Tibial nerve (tissue), 4 donors: ENCODE measurements around the gene TCFL5. TPM values are rescaled to one million over a fixed set of nuclear protein-coding genes. Genes with fewer than 3 reads are reported as not detected.
A peak's percentile ranks its signal among the peaks of the same experiment; 100 is the strongest.
"Not testable (repeated sequence)": the region's sequence is repeated elsewhere in the genome, so short reads cannot be mapped to it uniquely, and the experiment has no call there.

Experiments
- DNase-seq, 2 donors: peaks; one replicate each; pipeline ENCODE4 v3.0.0-alpha.2; 2019; ENCODE audit warnings: low spot score in 2 of 2
- H3K27ac ChIP-seq, 4 donors: fragments of 200-600 bp; sonication (generic) in 3 of 4; one replicate each; pipeline ENCODE4 v1.5.1; 2017 to 2019; ENCODE audit warnings: mild to moderate bottlenecking in 1 of 4
- H3K27me3 ChIP-seq, 2 donors: fragments of 200-600 bp; sonication (generic) in 1 of 2; one replicate each; pipeline versions ENCODE4 v1.5.1 to v1.6.0; 2017 to 2019
- H3K36me3 ChIP-seq, 3 donors: fragments of 200-600 bp; sonication (generic); one replicate each; pipeline ENCODE4 v1.5.1; 2018 to 2019
- H3K4me1 ChIP-seq, 4 donors: fragments of 200-600 bp; sonication (generic) in 3 of 4; one replicate each; pipeline ENCODE4 v1.5.1; 2017 to 2019
- H3K4me3 ChIP-seq, 4 donors: fragments of 200-600 bp; sonication (generic) in 3 of 4; one replicate each; pipeline ENCODE4 v1.5.1; 2017 to 2019; ENCODE audit warnings: mild to moderate bottlenecking in 1 of 4, moderate library complexity in 1 of 4
- H3K9me3 ChIP-seq, 4 donors: fragments of 200-600 bp; sonication (generic) in 3 of 4; one replicate each; pipeline ENCODE4 v1.5.1; 2017 to 2019
- CTCF ChIP-seq, 5 experiments: fragments of 200-600 bp in 3 of 5; fragments of 450-650 bp in 2 of 5; sonication (generic) in 3 of 5; IDR thresholded peaks; one replicate each; pipeline ENCODE4 v1.5.1; 2016 to 2019; ENCODE audit warnings: antibody characterized with exemption in 5 of 5, mild to moderate bottlenecking in 3 of 5, moderate library complexity in 2 of 5
- EP300 ChIP-seq, 2 donors: sonication (generic); formaldehyde crosslinking; IDR thresholded peaks; one replicate each; pipeline ENCODE4 v1.6.1; 2017; ENCODE audit warnings: antibody characterized with exemption in 2 of 2, mild to moderate bottlenecking in 1 of 2
- POLR2A ChIP-seq, 2 donors: fragments of 450-650 bp; IDR thresholded peaks; one replicate each; pipeline ENCODE4 v1.6.1; 2017; ENCODE audit warnings: antibody characterized with exemption in 2 of 2, mild to moderate bottlenecking in 2 of 2, moderate library complexity in 2 of 2
- WGBS, 2 donors: methylation state at CpG; one replicate each; pipeline ENCODE4 v1.1.5; 2018; 5-methylcytosine and 5-hydroxymethylcytosine counted together
- total RNA-seq, 4 donors: library from RNA; depleted of rRNA; stranded (reverse); fragments of >200 nt; gene quantifications; one replicate each; pipeline ENCODE4 v1.1.0, GENCODE V29; 2016

TCFL5 gene
- total RNA-seq, 4 donors from 2014 or later = 9.8 to 25.1 (median 16.2) TPM

GRCh38 chr20:62852196-62852595 lies 9.4 kb downstream of the TCFL5 start:
- no peaks in the 10 kb centered on the region for H3K27me3 ChIP-seq
- TF ChIP-seq CTCF (IDR thresholded peaks at IDR 0.05) (no peak), POLR2A (IDR thresholded peaks at IDR 0.05) (no peak), EP300 (IDR thresholded peaks at IDR 0.05) (no peak)
- whole genome bisulfite sequencing, 2 donors = 84 to 95% methylated on average over 4 to 8 of the region's 8 CpGs
- H3K36me3 ChIP-seq = peaks cover 0 to 56% (median 0%) of the 10 kb centered on the region in 3 donors
- no peak overlapping the region for H3K4me3 ChIP-seq
- H3K9me3 ChIP-seq = no peaks in the 10 kb centered on the region
- H3K4me1 ChIP-seq = peaks cover 0 to 19% (median 0%) of the 10 kb centered on the region in 4 donors
- H3K27ac ChIP-seq = no peak overlapping the region
- no peak for DNase-seq

- Histone ChIP-seq H3K4me3 (no peak overlapping the region), H3K4me1 (peaks cover 0 to 25% (median 0%) of the 10 kb centered on the region in 4 donors), H3K36me3 (peaks cover 0 to 44% (median 0%) of the 10 kb centered on the region in 3 donors), H3K27ac (peak overlapping the region; percentile 17 to 77 (median 56)), H3K27me3 (no peaks in the 10 kb centered on the region), H3K9me3 (no peaks in the 10 kb centered on the region)
- no peak for DNase-seq
- TF ChIP-seq EP300 (IDR thresholded peaks at IDR 0.05) (peak in 1 of 2 donors; percentile 43), CTCF (IDR thresholded peaks at IDR 0.05) (peak in 3 of 5 experiments; percentile 32 to 37 (median 34)), POLR2A (IDR thresholded peaks at IDR 0.05) (no peak)
- 54 to 60% methylated on average over 22 of the region's 22 CpGs for WGBS, 2 donors
These were observed 11.2 kb downstream of the TCFL5 start for GRCh38 chr20:62850333-62850974.

- no peak for TF ChIP-seq CTCF (IDR thresholded peaks at IDR 0.05)
- TF ChIP-seq EP300 (IDR thresholded peaks at IDR 0.05) = no peak
- no peak for TF ChIP-seq POLR2A (IDR thresholded peaks at IDR 0.05)
These were observed 12.2 kb downstream of the TCFL5 start for GRCh38 chr20:62849431-62849830.

GRCh38 chr20:62848917-62849316 lies 12.7 kb downstream of the TCFL5 start:
- WGBS, 2 donors = 77 to 85% methylated on average over 7 of the region's 7 CpGs

More at GRCh38 chr20:62849431-62849830, 12.2 kb downstream of the TCFL5 start:
- H3K36me3 ChIP-seq = peaks cover 0 to 39% (median 0%) of the 10 kb centered on the region in 3 donors
- no peak for DNase-seq
- H3K4me3 ChIP-seq = no peak overlapping the region
- H3K27ac ChIP-seq = peak overlapping the region in 2 of 4 donors; percentile 75 to 77
- no peaks in the 10 kb centered on the region for H3K9me3 ChIP-seq
- peaks cover 0 to 25% (median 0%) of the 10 kb centered on the region in 4 donors for H3K4me1 ChIP-seq
- no peaks in the 10 kb centered on the region for H3K27me3 ChIP-seq

GRCh38 chr20:62846166-62846890 lies 15.3 kb downstream of the TCFL5 start:
- no peak overlapping the region for H3K4me3 ChIP-seq
- H3K27me3 ChIP-seq = no peaks in the 10 kb centered on the region
- whole genome bisulfite sequencing, 2 donors = 83 to 85% methylated on average over 19 of the region's 19 CpGs
- TF ChIP-seq CTCF (IDR thresholded peaks at IDR 0.05) = no peak
- no peak for TF ChIP-seq POLR2A (IDR thresholded peaks at IDR 0.05)
- no peak for TF ChIP-seq EP300 (IDR thresholded peaks at IDR 0.05)
- peaks cover 0 to 25% (median 0%) of the 10 kb centered on the region in 4 donors for H3K4me1 ChIP-seq
- H3K36me3 ChIP-seq = peaks cover 0 to 15% (median 0%) of the 10 kb centered on the region in 3 donors
- no peak for DNase-seq
- H3K9me3 ChIP-seq = no peaks in the 10 kb centered on the region
- peak overlapping the region in 1 of 4 donors; percentile 19 for H3K27ac ChIP-seq

More at GRCh38 chr20:62848917-62849316, 12.7 kb downstream of the TCFL5 start:
- not testable (repeated sequence) for H3K27me3 ChIP-seq, H3K4me3 ChIP-seq, H3K9me3 ChIP-seq, DNase-seq
- Histone ChIP-seq H3K27ac (peak overlapping the region in 1 of 4 donors; percentile 77), H3K4me1 (peaks cover 0 to 25% (median 0%) of the 10 kb centered on the region in 4 donors), H3K36me3 (peaks cover 0 to 34% (median 0%) of the 10 kb centered on the region in 3 donors)
